C4-2B (cell line): ENCODE data around the gene NKD1.

ENCODE experiments used
- CTCF ChIP-seq: fragments of 450-650 bp; conservative IDR thresholded peaks from 2 replicates; pipeline ENCODE4 v1.5.1; 2017; ENCODE audit warnings: mild to moderate bottlenecking
- ZFX ChIP-seq: fragments of 450-650 bp; IDR thresholded peaks from 2 replicates; pipeline ENCODE4 v1.6.1; 2017

- TF ChIP-seq CTCF (no peak), ZFX (no peak)
Observed at GRCh38 chr16:50599494-50599893, 51.3 kb downstream of the NKD1 start.
